Suprapubic skin (tissue), 4 donors: ENCODE results near the gene ABHD10. TPM values are rescaled to one million over a fixed set of nuclear protein-coding genes. Genes with fewer than 3 reads are reported as not detected.

Source experiments
- DNase-seq, 2 donors: peaks; one replicate each; pipeline ENCODE4 v3.0.0-alpha.2; 2019; ENCODE audit warnings: low spot score in 2 of 2
- H3K27ac ChIP-seq: fragments of 200-600 bp; sonication (generic); one replicate; pipeline ENCODE4 v1.5.1; 2019
- H3K27me3 ChIP-seq: fragments of 200-600 bp; sonication (generic); one replicate; pipeline ENCODE4 v1.5.1; 2019
- H3K36me3 ChIP-seq: fragments of 200-600 bp; sonication (generic); one replicate; pipeline ENCODE4 v1.5.1; 2019
- H3K4me1 ChIP-seq: fragments of 200-600 bp; sonication (generic); one replicate; pipeline ENCODE4 v1.5.1; 2019
- H3K4me3 ChIP-seq: fragments of 200-600 bp; sonication (generic); one replicate; pipeline ENCODE4 v1.5.1; 2019; ENCODE audit warnings: mild to moderate bottlenecking
- H3K9me3 ChIP-seq: fragments of 200-600 bp; sonication (generic); one replicate; pipeline ENCODE4 v1.5.1; 2019
- CTCF ChIP-seq, 2 donors: fragments of 200-600 bp in 1 of 2; fragments of 450-650 bp in 1 of 2; sonication (generic) in 1 of 2; IDR thresholded peaks; one replicate each; pipeline ENCODE4 v1.5.1; 2016 to 2019; ENCODE audit warnings: antibody characterized with exemption in 2 of 2, mild to moderate bottlenecking in 1 of 2, moderate library complexity in 1 of 2
- EP300 ChIP-seq: sonication (generic); formaldehyde crosslinking; IDR thresholded peaks from one replicate; pipeline ENCODE4 v1.6.1; 2017; ENCODE audit warnings: antibody characterized with exemption
- POLR2A ChIP-seq, 2 donors: fragments of 450-650 bp; IDR thresholded peaks; one replicate each; pipeline ENCODE4 v1.6.1; 2017; ENCODE audit warnings: antibody characterized with exemption in 2 of 2, mild to moderate bottlenecking in 2 of 2, moderate library complexity in 2 of 2
- POLR2AphosphoS5 ChIP-seq, 3 donors: sonication (generic); formaldehyde crosslinking; IDR thresholded peaks; one replicate each; pipeline ENCODE4 v1.6.1; 2017; ENCODE audit warnings: antibody characterized with exemption in 3 of 3
- WGBS: methylation state at CpG from one replicate; pipeline ENCODE4 v1.1.5; 2018; 5-methylcytosine and 5-hydroxymethylcytosine counted together
- total RNA-seq, 4 donors: library from RNA; depleted of rRNA; stranded (reverse); fragments of >200 nt; gene quantifications; one replicate each; pipeline ENCODE4 v1.1.0, GENCODE V29; 2016

The ABHD10 gene
- total RNA-seq, 4 donors from 2014 or later, result 10.7 to 17.0 (median 12.7) TPM

- Histone ChIP-seq H3K36me3 (no peaks in the 10 kb centered on the region), H3K4me1 (peaks cover 7% of the 10 kb centered on the region), H3K9me3 (no peaks in the 10 kb centered on the region), H3K4me3 (no peak overlapping the region), H3K27ac (no peak overlapping the region), H3K27me3 (no peaks in the 10 kb centered on the region)
- no peak for DNase-seq
- 46% methylated on average over 3 of the region's 3 CpGs for whole genome bisulfite sequencing
- TF ChIP-seq POLR2AphosphoS5 (IDR thresholded peaks at IDR 0.05) (no peak), POLR2A (IDR thresholded peaks at IDR 0.05) (no peak), CTCF (IDR thresholded peaks at IDR 0.05) (no peak), EP300 (no peak)
Observed at GRCh38 chr3:112038863-112039262, 60.0 kb downstream of the ABHD10 start.

GRCh38 chr3:112041321-112041720, 62.5 kb downstream of the ABHD10 start:
- no peak for DNase-seq
- Histone ChIP-seq H3K4me3 (no peak overlapping the region), H3K36me3 (no peaks in the 10 kb centered on the region), H3K9me3 (no peaks in the 10 kb centered on the region), H3K27me3 (no peaks in the 10 kb centered on the region), H3K27ac (no peak overlapping the region), H3K4me1 (peaks cover 8% of the 10 kb centered on the region)
- TF ChIP-seq POLR2A (IDR thresholded peaks at IDR 0.05) (no peak), CTCF (IDR thresholded peaks at IDR 0.05) (no peak), POLR2AphosphoS5 (IDR thresholded peaks at IDR 0.05) (no peak), EP300 (no peak)

GRCh38 chr3:112042842-112043280, 64.0 kb downstream of the ABHD10 start:
- TF ChIP-seq CTCF (IDR thresholded peaks at IDR 0.05) (no peak), EP300 (no peak), POLR2AphosphoS5 (IDR thresholded peaks at IDR 0.05) (no peak), POLR2A (IDR thresholded peaks at IDR 0.05) (no peak)
- Histone ChIP-seq H3K27me3 (no peaks in the 10 kb centered on the region), H3K4me1 (peaks cover 8% of the 10 kb centered on the region), H3K36me3 (no peaks in the 10 kb centered on the region), H3K9me3 (no peaks in the 10 kb centered on the region), H3K4me3 (no peak overlapping the region), H3K27ac (no peak overlapping the region)
- WGBS, result 47% methylated on average over 6 of the region's 6 CpGs
- no peak for DNase-seq

Other genes starting within 250 kb of the ABHD10 start
- gene PHLDB2, start 119.8 kb upstream of the ABHD10 start, total RNA-seq, result 100 to 1,000 TPM in 1 of 4 donors, 10 to 100 TPM in 3; 39.8 to 107 (median 60.7) TPM
- under 1 TPM in 2 of 4 donors, not detected in 2; 0.60 to 0.98 TPM for gene TAGLN3, start 19.9 kb downstream of the ABHD10 start, total RNA-seq
- 1 to 10 TPM in 1 of 4 donors, under 1 TPM in 2, not detected in 1; 0.40 to 1.0 (median 0.49) TPM for gene TMPRSS7, start 55.7 kb downstream of the ABHD10 start, total RNA-seq
- gene C3orf52, start 107.4 kb downstream of the ABHD10 start, total RNA-seq, result 100 to 1,000 TPM in 2 of 4 donors, 10 to 100 TPM in 2; 78.8 to 183 (median 96.7) TPM
- 1 to 10 TPM in 3 of 4 donors, under 1 TPM in 1; 0.62 to 1.4 (median 1.3) TPM for gene GCSAM, start 154.2 kb downstream of the ABHD10 start, total RNA-seq